HTR-8/SVneo (cell line): ENCODE measurements around the gene IZUMO3.
A peak's percentile ranks its signal among the peaks of the same experiment; 100 is the strongest.
"Not testable (repeated sequence)": the region's sequence is repeated elsewhere in the genome, so short reads cannot be mapped to it uniquely, and the experiment has no call there.

Source experiments
- DNase-seq: peaks from one replicate; pipeline ENCODE4 v3.0.0; 2011; ENCODE audit warnings: low spot score, mixed read lengths; ENCODE audit not compliant: insufficient read length
- FAIRE-seq: peaks from 2 replicates; lab custom pipeline; 2011; peaks lifted over from hg19 to GRCh38; lab: Jason Lieb, UNC

IZUMO3 gene, protein sequence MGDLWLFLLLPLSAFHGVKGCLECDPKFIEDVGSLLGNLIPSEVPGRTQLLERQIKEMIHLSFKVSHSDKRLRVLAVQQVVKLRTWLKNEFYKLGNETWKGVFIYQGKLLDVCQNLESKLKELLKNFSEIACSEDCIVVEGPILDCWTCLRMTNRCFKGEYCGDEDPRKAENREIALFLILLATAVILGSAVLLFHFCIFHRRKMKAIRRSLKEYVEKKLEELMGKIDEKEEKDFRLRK

GRCh38 chr9:24545847-24546522 is at the start of gene IZUMO3:
Gene IZUMO3, minus strand, starts transcription at chr9:24545897. Its CDS starts 248 bp downstream, at chr9:24545649.
- DNase-seq (no peak), FAIRE-seq (no peak)

DNA sequence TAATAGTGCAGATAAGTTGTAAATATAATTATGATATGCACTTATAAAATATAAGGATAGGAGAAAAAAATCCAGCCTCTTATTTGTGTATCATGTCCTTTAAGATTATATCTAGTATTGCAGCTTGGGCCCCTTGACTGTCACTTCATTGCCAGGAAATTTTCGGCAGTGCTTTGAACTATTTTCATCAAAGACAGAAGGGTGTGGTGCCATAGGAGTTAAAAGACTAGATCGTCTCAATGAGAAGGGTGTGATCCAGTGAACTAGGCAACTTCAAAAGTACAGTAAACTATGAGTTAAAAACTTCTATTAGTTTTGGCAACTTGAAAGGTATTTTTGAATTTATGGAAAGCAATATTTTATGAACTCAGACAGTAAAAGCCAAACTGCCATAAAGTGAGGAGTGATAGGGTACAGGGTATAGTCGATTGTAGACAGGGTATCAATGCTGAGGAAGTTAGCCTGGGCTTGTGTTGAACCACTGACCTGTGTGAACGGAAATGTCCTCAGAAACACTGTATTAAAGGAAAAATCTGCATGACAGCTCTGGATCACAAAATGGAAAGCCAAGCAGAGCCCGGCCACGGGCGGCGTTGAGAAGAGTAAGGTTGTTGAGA is 48.6 kb upstream of the IZUMO3 start:
- DNase-seq, result no peak
- FAIRE-seq, result no peak

DNA sequence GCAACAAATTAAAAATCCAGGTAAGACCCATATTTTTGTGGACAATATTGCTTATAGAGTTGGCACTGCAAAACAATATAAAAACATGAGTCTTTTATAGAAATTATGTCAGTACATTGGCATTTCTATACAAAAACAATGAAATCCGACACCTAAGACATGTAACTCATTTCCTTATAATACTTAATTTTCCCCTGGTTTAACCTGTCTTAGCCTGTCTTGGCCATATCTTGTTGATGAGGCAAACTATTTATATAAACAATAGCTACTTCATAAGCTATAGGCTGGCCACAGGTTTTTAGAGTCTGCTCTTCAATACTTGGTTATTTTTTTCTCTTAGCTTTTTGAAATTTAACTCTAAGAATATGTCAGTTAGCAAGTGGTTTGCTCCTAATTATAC is 44.7 kb upstream of the IZUMO3 start:
- DNase-seq (peak; percentile 3), FAIRE-seq (no peak)

DNA sequence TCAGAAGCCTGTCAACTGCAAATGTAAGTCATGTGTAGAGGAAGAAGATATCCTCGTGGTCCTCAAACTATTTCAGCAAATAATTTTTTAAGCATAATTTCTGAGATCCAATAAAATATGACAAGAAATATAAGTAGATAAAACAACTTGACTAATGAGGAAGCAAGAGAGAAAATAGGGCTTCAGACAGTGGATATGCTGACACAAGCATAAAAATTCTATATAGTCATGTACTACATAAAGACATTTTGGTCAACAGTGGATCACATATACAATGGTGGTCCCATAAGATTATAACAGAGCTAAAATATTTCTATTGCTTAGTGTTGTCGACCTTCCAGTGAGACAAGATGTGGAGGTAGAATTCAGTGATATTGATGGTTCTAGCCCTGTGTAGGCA is 42.2 kb upstream of the IZUMO3 start:
- no peak for DNase-seq
- no peak for FAIRE-seq

- DNase-seq (no peak), FAIRE-seq (no peak)
These were observed 36.7 kb upstream of the IZUMO3 start for GRCh38 chr9:24582146-24583126.

- FAIRE-seq, DNase-seq: not testable (repeated sequence)
These were observed 34.3 kb upstream of the IZUMO3 start for GRCh38 chr9:24580005-24580404.

DNA sequence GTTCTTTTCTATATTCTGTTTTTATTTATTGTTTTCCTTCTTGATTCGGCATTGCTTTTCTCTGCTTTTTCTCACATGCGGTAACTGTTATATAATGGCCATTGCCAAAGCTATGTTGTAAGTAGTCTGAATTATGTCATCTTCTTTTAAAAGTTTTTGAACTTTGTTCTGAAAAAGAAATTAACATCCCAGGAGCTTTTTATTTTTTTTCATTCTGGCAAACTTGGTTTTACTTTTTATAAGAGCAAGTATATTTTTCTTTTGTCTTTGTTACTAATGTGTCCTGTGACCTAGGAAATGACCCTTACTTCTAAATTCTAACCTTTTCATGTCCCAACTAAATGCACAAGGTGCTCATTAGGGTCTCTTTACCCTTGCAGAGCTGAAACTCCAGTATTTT is 26.7 kb upstream of the IZUMO3 start:
- FAIRE-seq, result no peak

DNA sequence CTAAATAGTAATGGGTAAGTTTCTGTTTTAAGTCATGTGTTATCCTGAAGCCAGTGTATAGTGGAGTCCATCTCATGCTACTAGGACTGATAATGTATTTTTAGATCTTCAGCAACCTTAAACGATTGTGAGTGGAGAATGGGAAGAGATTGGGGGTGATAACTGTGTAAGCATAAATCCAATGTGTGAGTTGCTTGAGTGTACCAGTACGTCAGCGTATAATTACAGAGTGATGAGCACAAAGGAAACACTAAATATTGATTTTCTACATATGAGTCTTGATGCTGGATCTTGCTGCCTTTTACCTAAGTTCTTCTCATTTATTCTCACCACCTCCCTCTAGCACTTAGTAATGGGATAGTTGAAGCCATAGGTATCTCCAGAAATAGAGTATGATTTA is 16.3 kb upstream of the IZUMO3 start:
- FAIRE-seq, result no peak
- no peak for DNase-seq

More for the DNA sequence above, 26.7 kb upstream of the IZUMO3 start:
- DNase-seq, result no peak

DNA sequence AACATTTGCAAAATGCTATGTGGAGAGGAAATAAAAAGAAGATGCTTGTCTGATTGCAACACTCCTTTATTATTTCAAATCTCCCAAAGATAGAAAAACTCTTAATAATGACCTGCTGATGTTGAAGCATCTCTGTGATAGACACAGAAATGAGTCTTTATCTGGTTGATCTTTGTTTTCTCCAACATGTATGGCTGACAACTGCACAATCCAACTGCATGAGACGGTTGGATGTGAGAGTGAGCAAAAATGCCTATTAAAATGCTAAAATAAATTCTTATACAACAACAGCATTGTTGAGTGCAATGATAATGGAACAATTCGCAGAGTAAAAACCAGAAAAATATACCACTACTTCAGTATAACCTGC is 7.5 kb upstream of the IZUMO3 start:
- no peak for FAIRE-seq

GRCh38 chr9:24552526-24553182 is 7.0 kb upstream of the IZUMO3 start:
- DNase-seq (no peak), FAIRE-seq (no peak)

More for the DNA sequence above, 7.5 kb upstream of the IZUMO3 start:
- DNase-seq, result no peak

DNA sequence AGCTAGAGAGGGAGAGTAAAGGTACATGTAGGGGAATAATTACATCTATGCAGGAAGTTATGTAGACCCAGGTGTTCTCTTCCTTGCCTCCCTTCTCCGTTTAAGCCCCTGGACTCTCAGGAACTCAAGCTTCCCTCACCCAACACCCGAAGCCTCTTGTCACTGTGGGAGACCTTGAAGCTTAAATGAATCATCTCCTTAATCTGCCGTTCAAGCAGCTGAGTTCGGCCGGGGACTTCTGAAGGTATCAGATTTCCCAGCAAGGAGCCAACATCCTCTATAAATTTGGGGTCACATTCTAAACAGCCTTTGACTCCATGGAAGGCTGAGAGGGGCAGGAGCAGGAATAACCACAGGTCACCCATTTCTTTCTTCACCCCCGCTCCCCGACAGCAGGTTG is 412 bp downstream of the IZUMO3 start:
- no peak for DNase-seq
- FAIRE-seq, result no peak

DNA sequence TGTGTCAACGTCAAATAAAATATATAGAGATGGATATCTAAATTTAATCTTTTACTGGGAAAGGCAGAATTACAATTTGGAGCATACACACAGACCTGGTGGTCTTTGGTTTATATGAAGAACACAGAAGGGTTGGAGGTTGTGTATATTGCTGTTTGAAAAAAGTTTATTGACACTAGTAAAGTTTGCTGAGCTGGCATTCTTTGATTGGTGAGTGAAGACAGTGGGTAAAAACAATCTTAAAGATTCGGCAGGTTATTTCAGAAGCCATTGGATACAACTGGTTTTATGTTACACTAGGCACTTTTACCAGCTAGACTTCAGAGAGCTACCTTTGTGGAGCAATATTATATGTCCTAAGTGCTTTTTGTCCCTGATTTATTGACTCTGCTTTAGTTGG is 27.2 kb downstream of the IZUMO3 start:
- FAIRE-seq (no peak), DNase-seq (no peak)

DNA sequence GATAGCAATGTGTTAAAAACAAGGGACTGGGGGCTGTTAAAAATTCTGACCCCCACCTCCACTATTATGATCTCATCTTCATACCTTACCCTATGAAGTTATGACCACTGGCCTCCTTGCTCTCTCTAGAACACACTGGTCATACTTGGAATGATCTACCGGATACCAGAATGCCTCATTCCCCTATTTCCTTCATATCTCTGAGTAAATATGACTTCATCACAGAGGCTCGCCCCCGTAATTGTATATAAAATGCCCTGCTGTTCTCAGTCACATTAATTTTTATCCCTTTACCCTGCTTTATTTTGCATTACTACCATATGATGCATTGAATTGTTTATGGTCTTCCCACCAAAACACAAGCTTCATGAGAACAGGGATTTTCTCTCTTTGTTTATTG is 29.2 kb downstream of the IZUMO3 start:
- no peak for DNase-seq
- no peak for FAIRE-seq

- DNase-seq (no peak), FAIRE-seq (no peak)
These were observed 35.8 kb downstream of the IZUMO3 start for GRCh38 chr9:24509850-24510249.

GRCh38 chr9:24504521-24504920 is 41.2 kb downstream of the IZUMO3 start:
- FAIRE-seq (no peak), DNase-seq (no peak)

- FAIRE-seq (no peak), DNase-seq (no peak)
These were observed 43.3 kb downstream of the IZUMO3 start for GRCh38 chr9:24502206-24502937.

- FAIRE-seq (no peak), DNase-seq (no peak)
These were observed 44.9 kb downstream of the IZUMO3 start for GRCh38 chr9:24500761-24501160.

- FAIRE-seq, result no peak
- no peak for DNase-seq
These were observed 47.1 kb downstream of the IZUMO3 start for GRCh38 chr9:24498632-24499031.

DNA sequence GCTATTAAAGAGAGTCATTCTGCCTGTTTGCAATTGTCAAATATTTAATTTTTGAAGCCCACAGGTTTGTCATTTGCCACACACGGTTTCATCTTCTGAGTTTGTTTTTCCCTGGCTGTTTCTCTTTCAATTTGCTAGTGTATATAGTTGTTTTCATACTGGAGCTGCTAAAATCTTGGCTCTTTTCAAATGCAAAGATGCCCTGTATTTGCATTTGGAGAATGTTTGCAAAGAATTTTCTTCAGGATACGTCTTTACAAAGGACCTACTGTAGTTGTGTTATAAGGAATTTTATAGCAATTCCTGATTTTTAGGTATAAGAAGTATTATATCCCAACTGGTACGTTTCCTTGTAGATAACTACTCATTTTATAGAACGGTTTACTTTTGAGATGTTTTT is 48.0 kb downstream of the IZUMO3 start:
- FAIRE-seq, result no peak
- no peak for DNase-seq
